Neuronal stem cell (in vitro differentiated cells): Measurements from ENCODE around the gene ROCK2.

Experiments
- DNase-seq: peaks from one replicate; pipeline ENCODE4 v3.0.0-alpha.2; 2013; ENCODE audit warnings: low spot score
- H2AFZ ChIP-seq: one replicate; pipeline ENCODE4 v1.6.1; 2013; ENCODE audit warnings: mild to moderate bottlenecking, low read length, inconsistent platforms
- H2AK5ac ChIP-seq: 2 replicates; pipeline ENCODE4 v1.6.1; 2013; ENCODE audit warnings: low read depth, mild to moderate bottlenecking, inconsistent platforms, low read length, moderate library complexity, mixed read lengths
- H2BK120ac ChIP-seq: 2 replicates; pipeline ENCODE4 v1.6.1; 2013; ENCODE audit warnings: low read depth, mild to moderate bottlenecking, inconsistent platforms, low read length, moderate library complexity, mixed read lengths
- H2BK12ac ChIP-seq: one replicate; pipeline ENCODE4 v1.6.1; 2013; ENCODE audit warnings: low read length, inconsistent platforms
- H2BK15ac ChIP-seq: 2 replicates; pipeline ENCODE4 v1.6.1; 2013; ENCODE audit warnings: mild to moderate bottlenecking, low read length, inconsistent platforms, mixed read lengths
- H2BK5ac ChIP-seq: one replicate; pipeline ENCODE4 v1.6.1; 2013; ENCODE audit warnings: inconsistent platforms, mild to moderate bottlenecking, low read length, moderate library complexity
- H3K14ac ChIP-seq: one replicate; pipeline ENCODE4 v1.6.1; 2013; ENCODE audit warnings: low read length, inconsistent platforms
- H3K18ac ChIP-seq: 2 replicates; pipeline ENCODE4 v1.6.1; 2013; ENCODE audit warnings: low read length, inconsistent platforms
- H3K23ac ChIP-seq: 2 replicates; pipeline ENCODE4 v1.6.1; 2013; ENCODE audit warnings: low read depth, mild to moderate bottlenecking, mixed read lengths, low read length, inconsistent platforms; ENCODE audit not compliant: poor library complexity
- H3K27ac ChIP-seq: replicated peaks from 3 replicates; pipeline ENCODE4 v1.5.1; 2013; ENCODE audit warnings: low read length, inconsistent platforms
- H3K27me3 ChIP-seq, 3 experiments: 2 replicates each; pipeline ENCODE4 v1.6.1; 2013; ENCODE audit warnings: low read length in 3 of 3, mild to moderate bottlenecking in 2 of 3, inconsistent platforms in 1 of 3, low read depth in 1 of 3, mixed read lengths in 1 of 3, moderate library complexity in 1 of 3; ENCODE audit not compliant: control insufficient read depth in 3 of 3, insufficient read depth in 3 of 3
- H3K36me3 ChIP-seq, 2 donors: replicated peaks in 1 of 2; 2 replicates each; pipeline ENCODE4 v1.6.1; 2013; ENCODE audit warnings: low read length in 2 of 2; ENCODE audit not compliant: control insufficient read depth in 2 of 2, insufficient read depth in 2 of 2
- H3K4ac ChIP-seq: 2 replicates; pipeline ENCODE4 v1.6.1; 2013; ENCODE audit warnings: inconsistent platforms, mild to moderate bottlenecking, low read length, moderate library complexity
- H3K4me1 ChIP-seq, 2 donors: 1 replicate in 1 of 2; 2 replicates in 1 of 2; pipeline ENCODE4 v1.6.1; 2013; ENCODE audit warnings: low read length in 2 of 2, low read depth in 1 of 2; ENCODE audit not compliant: control insufficient read depth in 2 of 2, insufficient read depth in 1 of 2
- H3K4me2 ChIP-seq: one replicate; pipeline ENCODE4 v1.6.1; 2013; ENCODE audit warnings: mild to moderate bottlenecking, low read length, inconsistent platforms; ENCODE audit not compliant: insufficient read depth, poor library complexity, severe bottlenecking
- H3K4me3 ChIP-seq, 2 donors: 2 replicates each; pipeline ENCODE4 v1.5.1; 2013; ENCODE audit warnings: low read length in 2 of 2, mild to moderate bottlenecking in 2 of 2, inconsistent platforms in 1 of 2, moderate library complexity in 1 of 2
- H3K79me1 ChIP-seq: one replicate; pipeline ENCODE4 v1.6.1; 2013; ENCODE audit warnings: low read depth, mild to moderate bottlenecking, inconsistent platforms, low read length, moderate library complexity
- H3K9ac ChIP-seq: one replicate; pipeline ENCODE4 v1.6.1; 2013; ENCODE audit warnings: mild to moderate bottlenecking, low read depth, low read length, inconsistent platforms; ENCODE audit not compliant: poor library complexity
- H3K9me3 ChIP-seq, 2 donors: replicated peaks in 1 of 2; 2 replicates each; pipeline versions ENCODE3 to v1.6.1; 2013; ENCODE audit warnings: low read length in 2 of 2, mild to moderate bottlenecking in 2 of 2, inconsistent platforms in 1 of 2, low read depth in 1 of 2, mixed read lengths in 1 of 2, moderate library complexity in 1 of 2; ENCODE audit not compliant: control insufficient read depth in 2 of 2, insufficient read depth in 1 of 2
- H4K8ac ChIP-seq: one replicate; pipeline ENCODE4 v1.6.1; 2013; ENCODE audit warnings: low read depth, mild to moderate bottlenecking, inconsistent platforms, low read length, moderate library complexity
- H4K91ac ChIP-seq: one replicate; pipeline ENCODE4 v1.6.1; 2013; ENCODE audit warnings: low read length, low read depth, mild to moderate bottlenecking, inconsistent platforms; ENCODE audit not compliant: poor library complexity
- WGBS, 2 donors: extraction: QIAGEN DNeasy Blood & Tissue Kit; methylation state at CpG; one replicate each; pipeline ENCODE4 v1.1.7; 2013; ENCODE audit warnings: missing lambda C conversion rate in 2 of 2, mixed read lengths in 1 of 2; ENCODE audit not compliant: insufficient read length in 2 of 2, insufficient replicate concordance in 1 of 2; ENCODE audit errors: extremely low coverage in 2 of 2; 5-methylcytosine and 5-hydroxymethylcytosine counted together

The ROCK2 gene

GRCh38 chr2:11339508-11340083 is 4.8 kb downstream of the ROCK2 start:
- no CpG with 5 or more reads among the region's 6 CpGs for WGBS, 2 donors
- Histone ChIP-seq H4K91ac (no peak overlapping the region), H3K36me3 (no peaks in the 10 kb centered on the region), H2BK5ac (no peak overlapping the region), H2BK12ac (no peak overlapping the region), H2BK15ac (no peak overlapping the region), H3K9ac (no peak overlapping the region), H3K4ac (no peak overlapping the region), H3K18ac (no peak overlapping the region), H3K27me3 (no peaks in the 10 kb centered on the region), H4K8ac (no peak overlapping the region), H3K4me1 (peaks cover 0 to 7% of the 10 kb centered on the region in 2 donors), H3K23ac (no peak overlapping the region), H2AFZ (no peak overlapping the region), H3K14ac (no peak overlapping the region), H3K79me1 (peaks cover 3% of the 10 kb centered on the region), H3K4me3 (no peak overlapping the region), H2AK5ac (no peak overlapping the region), H2BK120ac (no peak overlapping the region), H3K9me3 (peaks cover 0 to 22% of the 10 kb centered on the region in 2 donors), H3K27ac (no peak overlapping the region), H3K4me2 (no peak overlapping the region)
- no peak for DNase-seq

- Histone ChIP-seq H3K4me2 (no peak overlapping the region), H3K36me3 (no peaks in the 10 kb centered on the region), H3K9me3 (peaks cover 0 to 22% of the 10 kb centered on the region in 2 donors), H4K8ac (no peak overlapping the region), H3K4ac (no peak overlapping the region), H3K4me1 (peaks cover 0 to 7% of the 10 kb centered on the region in 2 donors), H2BK12ac (no peak overlapping the region), H2BK15ac (no peak overlapping the region), H3K4me3 (no peak overlapping the region), H3K23ac (no peak overlapping the region), H3K18ac (no peak overlapping the region), H3K27ac (no peak overlapping the region), H2AFZ (no peak overlapping the region), H2BK120ac (no peak overlapping the region), H3K27me3 (no peaks in the 10 kb centered on the region), H2AK5ac (no peak overlapping the region), H3K14ac (no peak overlapping the region), H4K91ac (no peak overlapping the region), H3K79me1 (peaks cover 3% of the 10 kb centered on the region), H3K9ac (no peak overlapping the region), H2BK5ac (no peak overlapping the region)
- no peak for DNase-seq
- WGBS, 2 donors = no CpG with 5 or more reads among the region's 5 CpGs
Observed at GRCh38 chr2:11338580-11338979, 5.9 kb downstream of the ROCK2 start.

- H2AK5ac ChIP-seq = no peak overlapping the region
- H3K79me1 ChIP-seq = peaks cover 3% of the 10 kb centered on the region
- no peak overlapping the region for H3K4me2 ChIP-seq
- no peak overlapping the region for H2BK12ac ChIP-seq
- H3K4ac ChIP-seq = no peak overlapping the region
- H4K91ac ChIP-seq = no peak overlapping the region
- H2BK5ac ChIP-seq = no peak overlapping the region
- no peak overlapping the region for H2AFZ ChIP-seq
- no peak overlapping the region for H3K18ac ChIP-seq
- peaks cover 0 to 28% of the 10 kb centered on the region in 2 donors for H3K9me3 ChIP-seq
- H2BK120ac ChIP-seq = no peak overlapping the region
- H3K14ac ChIP-seq = no peak overlapping the region
- no CpG with 5 or more reads among the region's 2 CpGs for WGBS, 2 donors
- no peak overlapping the region for H3K23ac ChIP-seq
- H3K9ac ChIP-seq = no peak overlapping the region
- no peak overlapping the region for H3K4me3 ChIP-seq
- H3K4me1 ChIP-seq = peaks cover 0 to 7% of the 10 kb centered on the region in 2 donors
- H3K27ac ChIP-seq = no peak overlapping the region
- no peaks in the 10 kb centered on the region for H3K27me3 ChIP-seq
- no peak overlapping the region for H4K8ac ChIP-seq
- H3K36me3 ChIP-seq = no peaks in the 10 kb centered on the region
- H2BK15ac ChIP-seq = no peak overlapping the region
- no peak for DNase-seq
Observed at GRCh38 chr2:11337909-11338308, 6.5 kb downstream of the ROCK2 start.

GRCh38 chr2:11336189-11336588 is 8.2 kb downstream of the ROCK2 start:
- no peak overlapping the region for H2BK5ac ChIP-seq
- no peaks in the 10 kb centered on the region for H3K27me3 ChIP-seq
- H3K9me3 ChIP-seq = peaks cover 0 to 41% of the 10 kb centered on the region in 2 donors
- H3K4me2 ChIP-seq = no peak overlapping the region
- no peak overlapping the region for H4K8ac ChIP-seq
- H3K23ac ChIP-seq = no peak overlapping the region
- no peak overlapping the region for H2AFZ ChIP-seq
- DNase-seq = no peak
- no CpG with 5 or more reads among the region's 1 CpG for WGBS, 2 donors
- H3K36me3 ChIP-seq = no peaks in the 10 kb centered on the region
- no peak overlapping the region for H2BK15ac ChIP-seq
- no peak overlapping the region for H4K91ac ChIP-seq
- no peak overlapping the region for H3K18ac ChIP-seq
- no peak overlapping the region for H3K9ac ChIP-seq
- no peak overlapping the region for H2AK5ac ChIP-seq
- H2BK120ac ChIP-seq = no peak overlapping the region
- H3K4me3 ChIP-seq = no peak overlapping the region
- no peak overlapping the region for H2BK12ac ChIP-seq
- H3K4ac ChIP-seq = no peak overlapping the region
- H3K79me1 ChIP-seq = peaks cover 3% of the 10 kb centered on the region
- H3K4me1 ChIP-seq = peaks cover 0 to 7% of the 10 kb centered on the region in 2 donors
- H3K14ac ChIP-seq = no peak overlapping the region
- no peak overlapping the region for H3K27ac ChIP-seq
